Measurements from ENCODE around the gene SPOUT1.

Gene SPOUT1

GRCh38 chr9:128836509-128837145 lies 7.0 kb upstream of the SPOUT1 start:
- no peak for DNase-seq
- ATAC-seq = no peak

DNA sequence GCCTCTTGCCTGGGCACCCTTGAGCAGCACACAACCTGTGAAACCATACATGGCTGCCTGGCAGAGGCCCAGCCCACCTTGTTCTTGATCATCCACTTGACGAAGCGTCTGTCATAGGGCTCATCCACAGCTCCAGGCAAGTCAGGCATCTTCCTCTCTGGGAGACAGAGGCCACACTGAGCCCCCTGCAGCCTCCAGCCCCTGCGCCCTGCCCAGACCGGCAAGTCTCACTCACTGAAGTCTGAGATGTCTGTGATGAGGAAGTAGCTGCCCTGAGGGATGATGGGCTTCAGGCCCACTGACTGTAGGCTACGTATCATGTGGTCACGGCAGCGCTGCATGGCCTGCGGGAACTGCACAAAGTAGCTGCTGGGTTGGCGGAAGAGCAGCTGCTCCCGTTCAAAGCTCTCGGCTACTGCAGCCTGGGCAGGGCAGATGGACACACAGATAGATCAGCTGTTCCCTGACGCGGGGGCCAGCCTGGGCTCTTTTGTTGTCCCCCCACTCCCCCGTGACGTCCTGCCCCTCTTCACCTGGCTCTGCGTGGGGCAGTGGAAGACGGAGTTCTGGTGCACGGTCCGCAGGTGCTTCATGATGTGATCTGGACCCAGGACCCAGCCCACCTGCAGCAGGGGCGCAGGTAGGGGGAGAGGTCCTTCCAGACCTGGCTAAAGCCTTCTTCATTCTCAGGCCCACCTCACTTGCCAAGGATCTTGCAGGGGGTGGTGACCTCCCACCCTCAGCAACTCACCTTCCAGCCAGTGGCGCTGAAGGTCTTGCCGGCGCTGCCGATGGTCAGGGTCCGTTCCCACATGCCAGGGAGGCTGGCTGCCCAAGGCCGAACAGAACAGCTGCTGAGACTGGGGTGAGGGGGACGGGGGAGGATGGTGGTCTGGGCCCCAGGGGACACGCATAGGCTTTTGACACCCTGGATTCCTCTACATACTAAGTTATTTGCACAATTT lies 5.9 kb upstream of the SPOUT1 start:
- DNase-seq (no peak), ATAC-seq (no peak)

- no peak for DNase-seq
- no peak for ATAC-seq
These were observed 4.1 kb upstream of the SPOUT1 start for GRCh38 chr9:128833696-128834095.

GRCh38 chr9:128828719-128829452 lies 708 bp downstream of the SPOUT1 start:
- peak; percentile 1 for ATAC-seq
- no peak for DNase-seq

DNA sequence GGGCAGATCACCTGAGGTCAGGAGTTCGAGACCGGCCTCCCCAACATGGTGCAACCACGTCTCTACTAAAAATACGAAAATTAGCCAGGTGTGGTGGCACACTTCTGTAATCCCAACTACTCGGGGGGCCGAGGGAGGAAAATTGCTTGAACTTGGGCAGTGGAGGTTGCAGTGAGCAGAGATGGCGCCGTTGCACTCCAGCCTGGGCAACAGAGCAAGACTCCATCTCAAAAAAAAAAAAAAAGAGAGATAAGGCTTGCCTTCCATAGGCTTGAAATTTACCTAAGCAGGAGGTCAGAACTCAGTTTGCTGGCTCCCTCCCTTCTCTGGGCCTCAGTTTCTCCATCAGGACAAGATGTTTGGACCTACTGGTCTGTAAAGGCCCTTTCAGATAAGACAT lies 1.3 kb downstream of the SPOUT1 start:
- ATAC-seq (no peak), DNase-seq (no peak)

- DNase-seq (no peak), ATAC-seq (no peak)
These were observed 3.5 kb downstream of the SPOUT1 start for GRCh38 chr9:128825923-128826700.

DNA sequence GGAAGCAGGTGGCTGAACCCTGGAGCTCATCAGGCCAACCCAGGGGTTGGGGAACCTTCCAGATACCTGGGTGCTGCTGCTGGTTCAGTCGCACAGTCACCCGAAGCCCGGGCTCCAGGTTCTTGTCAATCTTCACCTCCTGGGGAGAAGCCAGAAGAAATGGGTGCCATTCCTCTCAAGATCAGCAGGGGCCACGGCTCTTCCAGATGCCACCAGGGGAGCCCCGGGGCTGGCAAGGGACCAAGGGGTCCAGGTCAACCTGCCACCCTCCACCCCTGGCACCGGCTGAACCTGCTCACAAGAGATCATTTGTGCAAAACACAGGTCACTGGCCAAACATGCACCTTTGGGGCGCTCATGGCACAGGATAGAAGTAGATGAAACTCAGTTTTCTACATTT lies 4.7 kb downstream of the SPOUT1 start:
- ATAC-seq (no peak), DNase-seq (no peak)

DNA sequence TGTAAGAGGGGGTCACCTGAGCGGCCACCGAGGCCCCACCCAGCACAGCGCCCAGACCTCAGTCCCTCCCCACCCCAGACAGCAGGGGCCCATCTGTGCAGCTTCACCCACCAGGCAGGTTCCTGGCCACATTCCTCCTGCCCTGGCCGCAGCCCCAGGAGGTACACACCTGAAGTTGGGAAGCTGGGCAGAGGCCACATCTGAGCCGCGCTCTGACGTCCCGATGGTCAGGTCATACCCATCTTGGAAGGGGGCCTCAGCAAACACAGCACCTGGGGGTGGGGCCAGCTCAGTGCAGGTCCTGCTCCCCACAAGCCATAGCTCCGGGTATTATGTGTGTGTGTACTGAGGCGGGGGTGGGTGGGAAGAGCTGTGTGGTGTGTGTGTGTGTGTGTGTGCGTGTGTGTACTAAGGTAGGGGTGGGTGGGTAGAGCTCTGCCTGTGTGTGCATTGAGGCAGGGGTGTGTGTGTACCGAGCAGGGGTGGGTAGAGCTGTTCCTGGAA lies 5.6 kb downstream of the SPOUT1 start:
- ATAC-seq (no peak), DNase-seq (no peak)

DNA sequence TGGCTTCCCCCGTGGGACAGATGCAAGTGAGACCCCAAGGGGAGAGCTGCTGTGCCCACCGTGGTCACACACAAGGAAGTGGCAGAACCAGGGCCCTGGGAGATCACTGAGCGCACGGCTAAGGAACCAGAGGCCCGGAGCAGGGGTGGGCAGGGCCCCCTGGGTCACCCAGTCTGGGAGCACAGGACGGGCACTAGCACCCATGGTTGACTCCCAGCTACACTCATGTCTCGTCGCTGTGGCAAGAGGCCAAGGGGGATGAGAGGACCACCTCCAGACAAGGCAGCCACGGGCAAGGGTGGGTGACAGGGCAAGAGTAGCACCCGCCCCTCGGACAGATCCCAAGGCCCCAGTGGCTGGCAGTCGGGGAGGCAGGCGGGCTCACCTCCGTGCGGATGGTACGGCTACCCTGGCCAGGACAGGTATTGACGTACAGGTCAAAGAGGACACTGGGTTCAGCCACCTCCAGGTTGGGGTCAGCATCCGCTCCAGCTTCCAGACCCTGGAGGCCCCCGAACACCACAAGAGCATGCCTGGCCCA lies 6.2 kb downstream of the SPOUT1 start:
- DNase-seq (no peak), ATAC-seq (no peak)

- DNase-seq = no peak
- ATAC-seq = no peak
These were observed 7.1 kb downstream of the SPOUT1 start for GRCh38 chr9:128822407-128823042.

GRCh38 chr9:128821584-128822406 lies 7.8 kb downstream of the SPOUT1 start:
- DNase-seq (no peak), ATAC-seq (no peak)

DNA sequence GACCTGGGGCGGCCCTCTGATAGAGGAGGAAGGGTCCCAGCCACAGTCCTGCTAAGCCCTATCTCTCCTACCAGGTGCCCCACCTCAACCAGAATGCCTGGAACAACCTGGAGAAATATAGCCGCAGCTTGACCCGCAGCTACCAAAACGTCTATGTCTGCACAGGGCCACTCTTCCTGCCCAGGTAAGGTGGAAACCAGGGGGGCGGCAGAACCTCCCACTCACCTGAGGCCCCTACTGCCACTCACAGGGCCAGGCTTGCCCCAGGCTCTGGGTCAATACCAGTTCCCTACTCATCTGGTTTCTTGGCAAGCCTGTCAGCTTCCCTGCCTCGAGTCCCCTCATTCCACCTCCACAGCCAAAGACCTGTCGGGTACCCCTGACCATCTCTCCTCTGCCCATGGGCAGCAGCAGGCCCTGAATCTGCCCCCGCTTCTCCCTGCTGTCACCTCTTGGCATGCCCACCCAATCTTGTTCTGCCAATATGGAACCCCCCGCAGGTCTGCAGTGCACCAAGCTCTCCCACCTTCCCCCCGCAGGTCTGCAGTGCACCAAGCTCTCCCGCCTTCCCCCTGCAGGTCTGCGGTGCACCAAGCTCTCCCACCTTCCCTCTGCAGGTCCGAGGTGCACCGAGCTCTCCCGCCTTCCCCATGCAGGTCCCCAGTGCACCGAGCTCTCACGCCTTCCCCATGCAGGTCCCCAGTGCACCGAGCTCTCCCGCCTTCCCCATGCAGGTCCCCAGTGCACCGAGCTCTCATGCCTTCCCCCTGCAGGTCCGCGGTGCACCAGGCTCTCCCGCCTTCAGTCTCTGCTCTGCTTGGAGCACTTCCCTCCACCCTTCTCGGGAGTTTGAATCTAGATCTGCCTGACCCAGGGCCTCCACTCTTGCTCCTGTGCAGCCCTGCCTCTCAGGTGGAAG lies 8.7 kb downstream of the SPOUT1 start:
- DNase-seq = no peak
- no peak for ATAC-seq

GRCh38 chr9:128819716-128820664 lies 9.6 kb downstream of the SPOUT1 start:
- ATAC-seq (no peak), DNase-seq (no peak)

DNA sequence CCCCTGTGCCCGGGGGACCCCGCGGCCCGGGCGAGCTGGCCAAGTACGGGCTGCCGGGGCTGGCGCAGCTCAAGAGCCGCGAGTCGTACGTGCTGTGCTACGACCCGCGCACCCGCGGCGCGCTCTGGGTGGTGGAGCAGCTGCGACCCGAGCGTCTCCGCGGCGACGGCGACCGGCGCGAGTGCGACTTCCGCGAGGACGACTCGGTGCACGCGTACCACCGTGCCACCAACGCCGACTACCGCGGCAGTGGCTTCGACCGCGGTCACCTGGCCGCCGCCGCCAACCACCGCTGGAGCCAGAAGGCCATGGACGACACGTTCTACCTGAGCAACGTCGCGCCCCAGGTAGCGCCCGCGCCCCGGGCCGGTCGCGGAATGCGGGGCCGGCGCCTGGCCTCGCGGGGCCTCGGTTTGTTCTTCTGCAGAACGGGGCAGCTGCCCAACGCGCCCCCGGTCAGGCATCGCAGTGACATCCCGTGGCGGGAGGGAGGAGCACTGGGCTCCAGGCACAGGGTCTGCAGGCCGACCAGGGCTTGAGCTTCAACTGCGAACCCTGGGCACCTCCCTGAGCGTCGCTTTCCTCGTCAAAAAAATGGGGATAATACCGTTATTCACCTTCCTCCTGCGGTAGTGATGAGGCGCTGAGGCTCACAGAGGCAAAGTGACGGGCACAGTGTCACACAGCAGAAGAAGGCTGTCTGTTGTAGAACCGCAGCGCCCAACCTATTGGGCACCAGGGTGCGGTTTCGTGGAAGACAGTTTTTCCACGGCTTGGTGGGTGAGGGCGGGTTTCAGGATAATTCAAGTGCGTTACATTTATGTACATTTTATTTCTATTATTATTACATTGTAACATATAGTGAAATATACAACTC lies 10.5 kb downstream of the SPOUT1 start:
- DNase-seq (peak; percentile 62), ATAC-seq (peak; percentile 41)

GRCh38 chr9:128818099-128818838 lies 11.3 kb downstream of the SPOUT1 start, which contains the start of gene ENDOG:
ENDOG (plus strand) TSS chr9:128818500; CDS start chr9:128818685, 185 bp downstream.
- DNase-seq (peak; percentile 99), ATAC-seq (peak; percentile 91)

- ATAC-seq = no peak
These were observed 18.7 kb downstream of the SPOUT1 start for GRCh38 chr9:128810873-128811272.

More at GRCh38 chr9:128810873-128811272, 18.7 kb downstream of the SPOUT1 start:
- DNase-seq = no peak

Data from stimulated activated naive CD8-positive, alpha-beta T cell treated with anti-CD3 and anti-CD28 coated beads, Interleukin-15, Interleukin-2, amounts not matched to agents 100 U/mL and 50 U/mL, for 24 hours (primary cell).